Iris pigment epithelial cell (primary cell): ENCODE measurements around the gene CKMT2.
"Not testable (repeated sequence)": the region's sequence is repeated elsewhere in the genome, so short reads cannot be mapped to it uniquely, and the experiment has no call there.

Experiments used
- DNase-seq: peaks from one replicate; pipeline ENCODE4 v3.0.0-alpha.2; 2011; ENCODE audit warnings: low read depth

The CKMT2 gene

DNA sequence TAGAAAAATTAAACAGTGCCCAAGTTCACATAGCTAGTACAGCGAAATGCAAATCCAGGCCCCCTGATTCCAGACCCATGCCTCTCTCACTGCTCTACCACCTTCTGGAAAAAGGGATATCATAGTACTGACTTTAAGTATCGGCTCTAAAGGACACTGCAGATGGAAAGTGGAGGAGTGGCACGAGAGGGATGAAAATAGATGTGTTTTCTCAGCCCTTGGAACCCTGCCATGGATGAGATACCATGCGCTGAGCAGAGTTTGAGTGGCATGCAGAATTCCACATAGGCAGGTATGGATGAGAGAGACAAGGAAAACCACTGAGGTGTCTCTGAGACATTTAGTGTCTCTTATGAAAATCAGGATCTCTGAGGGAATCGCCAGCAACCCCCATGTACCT lies 18.8 kb downstream of the CKMT2 start:
- DNase-seq = no peak

DNA sequence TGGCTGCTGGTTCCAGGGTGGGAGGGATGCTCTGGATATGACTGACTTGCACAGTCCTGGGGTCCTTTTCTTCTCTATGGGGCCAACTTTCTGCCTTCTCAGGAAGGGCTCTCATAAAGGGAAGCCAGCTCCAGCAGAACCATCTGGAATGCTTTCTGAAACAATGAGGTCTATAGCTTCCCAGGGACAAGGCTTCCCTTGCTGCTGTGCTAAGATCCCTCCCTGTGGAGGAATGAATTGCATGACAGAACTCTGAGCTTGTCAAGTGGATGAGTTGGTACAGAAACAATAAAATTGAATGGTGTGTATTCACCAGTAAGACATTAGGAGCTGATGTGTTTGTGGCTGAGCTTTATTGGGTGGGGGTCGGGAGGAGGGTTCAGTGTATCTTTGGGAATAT lies 19.8 kb downstream of the CKMT2 start:
- no peak for DNase-seq

GRCh38 chr5:81253875-81254274 lies 20.8 kb downstream of the CKMT2 start:
- no peak for DNase-seq

DNA sequence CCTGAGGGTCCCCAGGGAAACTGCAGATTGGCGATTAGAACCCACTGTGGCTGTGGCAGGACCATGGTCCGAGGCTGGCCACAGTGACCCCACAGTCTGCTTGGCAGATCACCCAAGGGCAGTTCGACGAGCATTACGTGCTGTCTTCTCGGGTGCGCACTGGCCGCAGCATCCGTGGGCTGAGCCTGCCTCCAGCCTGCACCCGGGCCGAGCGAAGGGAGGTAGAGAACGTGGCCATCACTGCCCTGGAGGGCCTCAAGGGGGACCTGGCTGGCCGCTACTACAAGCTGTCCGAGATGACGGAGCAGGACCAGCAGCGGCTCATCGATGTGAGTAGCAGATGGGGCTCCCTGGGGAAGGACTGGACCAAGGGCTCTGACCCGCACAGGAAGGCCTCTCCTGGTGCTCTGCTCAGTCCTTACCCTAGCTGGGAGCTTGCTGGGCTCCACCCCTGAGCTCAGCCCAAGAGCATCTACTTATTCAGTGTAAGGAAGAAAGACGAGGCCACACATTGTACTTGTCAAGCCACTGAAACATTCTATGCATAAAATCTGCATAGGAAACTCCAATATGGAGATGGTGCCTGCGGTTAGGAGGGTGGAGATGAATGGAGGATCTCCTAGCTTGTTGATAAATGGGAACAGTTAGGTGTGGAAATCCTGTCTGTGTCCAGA lies 21.9 kb downstream of the CKMT2 start:
- no peak for DNase-seq

GRCh38 chr5:81256766-81257165 lies 23.6 kb downstream of the CKMT2 start:
- no peak for DNase-seq

DNA sequence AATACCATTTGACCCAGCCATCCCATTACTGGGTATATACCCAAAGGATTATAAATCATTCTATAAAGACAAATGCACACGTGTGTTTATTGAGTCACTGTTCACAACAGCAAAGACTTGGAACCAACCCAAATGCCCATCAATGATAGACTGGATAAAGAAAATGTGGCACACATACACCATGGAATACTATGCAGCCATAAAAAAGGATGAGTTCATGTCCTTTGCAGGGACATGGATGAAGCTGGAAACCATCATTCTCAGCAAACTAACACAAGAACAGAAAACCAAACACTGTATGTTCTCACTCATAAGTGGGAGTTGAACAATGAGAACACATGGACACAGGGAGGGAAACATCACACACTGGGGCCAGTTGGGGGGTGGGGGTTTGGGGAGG lies 29.7 kb downstream of the CKMT2 start:
- DNase-seq = not testable (repeated sequence)

DNA sequence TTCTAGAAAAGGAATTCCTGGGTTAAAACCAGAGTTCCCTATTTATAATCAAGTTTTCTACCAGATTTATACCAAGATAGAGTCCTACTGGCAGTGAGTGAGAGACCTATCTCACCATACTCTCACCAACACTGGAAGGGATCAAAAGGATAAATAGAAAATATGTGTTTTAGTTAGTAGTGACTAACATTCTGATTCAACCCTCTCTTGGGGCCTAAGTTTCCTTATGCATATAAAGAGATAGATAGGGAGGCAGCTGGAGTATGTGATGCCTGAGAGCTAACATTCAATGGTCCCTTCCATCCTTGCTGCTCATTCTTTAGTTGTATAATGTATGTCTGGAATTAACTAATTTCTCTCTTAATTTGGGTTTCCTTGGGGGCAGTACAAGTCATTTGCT lies 32.0 kb downstream of the CKMT2 start:
- DNase-seq = peak; percentile 24

- peak; percentile 93 for DNase-seq
These were observed 35.5 kb downstream of the CKMT2 start for GRCh38 chr5:81268521-81269196.

DNA sequence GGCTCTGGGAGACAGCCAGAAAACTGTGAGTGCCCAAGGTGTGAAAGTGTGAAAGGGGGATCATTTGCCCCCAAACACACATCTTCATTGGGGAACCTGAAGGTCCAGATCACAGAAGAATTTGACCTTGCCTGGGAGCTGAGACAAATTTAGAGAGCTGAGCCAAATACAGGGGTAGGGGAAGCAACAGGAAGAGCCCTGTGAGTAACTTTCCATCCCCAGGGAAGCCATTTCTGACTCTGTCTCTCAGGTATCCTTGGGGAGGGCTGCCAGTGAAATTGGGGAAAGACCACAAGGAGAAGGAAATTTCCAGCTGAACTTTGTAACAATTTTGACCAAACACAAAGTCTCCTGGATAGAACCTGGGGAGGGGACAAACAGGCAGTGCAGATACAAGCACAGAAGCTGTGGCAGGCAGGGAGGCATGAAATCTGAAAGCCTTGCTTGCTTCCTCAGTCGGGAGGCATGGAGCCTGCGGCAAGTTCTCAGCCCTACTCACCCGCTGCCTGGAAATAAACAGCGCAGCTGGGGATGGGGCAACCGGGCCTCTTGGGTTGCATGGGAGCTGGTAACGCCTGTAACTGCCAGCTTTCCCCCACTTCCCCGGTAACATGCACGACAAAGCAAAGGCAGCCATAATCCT lies 36.8 kb downstream of the CKMT2 start:
- DNase-seq = no peak

GRCh38 chr5:81270394-81271027 lies 37.4 kb downstream of the CKMT2 start:
- DNase-seq = not testable (repeated sequence)

GRCh38 chr5:81283976-81284375 lies 50.9 kb downstream of the CKMT2 start:
- DNase-seq = peak; percentile 45

- no peak for DNase-seq
These were observed 53.0 kb downstream of the CKMT2 start for GRCh38 chr5:81286059-81286617.

GRCh38 chr5:81288021-81288433 lies 54.9 kb downstream of the CKMT2 start:
- no peak for DNase-seq

- no peak for DNase-seq
These were observed 57.0 kb downstream of the CKMT2 start for GRCh38 chr5:81290146-81290545.

- DNase-seq = no peak
These were observed 59.0 kb downstream of the CKMT2 start for GRCh38 chr5:81292130-81292529.

- not testable (repeated sequence) for DNase-seq
These were observed 60.9 kb downstream of the CKMT2 start for GRCh38 chr5:81294021-81294420.

- DNase-seq = no peak
These were observed 64.4 kb downstream of the CKMT2 start for GRCh38 chr5:81297531-81297930.

DNA sequence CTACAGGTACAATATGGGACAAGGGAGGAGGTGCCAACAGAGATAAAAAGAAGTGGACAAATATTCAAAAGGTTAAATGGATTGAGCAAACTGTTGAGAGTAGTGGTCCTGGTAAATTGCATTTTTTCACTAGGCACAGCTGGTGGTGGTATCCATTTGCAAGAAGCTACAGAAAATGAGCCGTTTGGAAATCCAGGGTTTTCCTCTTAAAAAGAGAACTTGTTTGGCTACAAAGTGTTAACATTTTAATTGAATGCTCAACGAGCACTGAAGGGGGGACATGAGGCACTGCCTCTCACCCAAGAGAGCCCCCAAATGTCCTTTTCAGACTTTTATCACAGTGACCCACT lies 67.8 kb downstream of the CKMT2 start:
- peak; percentile 5 for DNase-seq

- DNase-seq = peak; percentile 96
These were observed 68.3 kb downstream of the CKMT2 start, which contains the start of gene ZCCHC9 for GRCh38 chr5:81301271-81302015. Gene ZCCHC9, plus strand, starts transcription at chr5:81301587. Its CDS starts 3,171 bp downstream, at chr5:81304758.

GRCh38 chr5:81302596-81302995 lies 69.5 kb downstream of the CKMT2 start:
- DNase-seq = no peak

- DNase-seq = peak; percentile 96
These were observed 70.4 kb downstream of the CKMT2 start for GRCh38 chr5:81303563-81303962.

- no peak for DNase-seq
These were observed 72.7 kb downstream of the CKMT2 start for GRCh38 chr5:81305785-81306184.
